22Rv1 (cell line): Measurements from ENCODE around the gene CDK5R1.

Source experiments
- ZFX ChIP-seq: fragments of 450-650 bp; IDR thresholded peaks from 2 replicates; pipeline ENCODE4 v1.6.1; 2017; ENCODE audit warnings: antibody characterized with exemption, borderline replicate concordance
- TF ChIP-seq, protein P1 (sequence below): fragments of 450-650 bp; IDR thresholded peaks from 2 replicates; pipeline ENCODE4 v1.5.1; 2017; ENCODE audit warnings: mild to moderate bottlenecking

DNA sequence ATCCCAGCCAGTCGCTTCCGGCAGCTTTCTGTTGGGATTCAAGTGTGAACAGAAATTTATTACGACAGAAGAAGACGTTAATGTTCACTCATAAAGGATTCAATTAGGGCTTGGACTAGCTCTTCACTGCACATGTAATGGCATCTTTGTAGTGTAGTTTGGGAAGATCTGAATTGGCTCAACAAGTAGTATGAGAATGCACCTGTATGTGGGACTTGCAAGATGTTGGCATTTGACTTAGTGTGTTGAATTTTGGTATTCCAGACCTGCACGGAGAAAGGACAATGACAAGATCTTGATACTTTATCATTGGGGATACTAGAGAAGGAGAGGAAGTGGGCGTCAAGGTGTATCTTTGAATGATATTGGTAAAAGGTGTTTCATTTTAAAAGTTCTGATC is 41.3 kb upstream of the CDK5R1 start:
- TF ChIP-seq, protein P1, sequence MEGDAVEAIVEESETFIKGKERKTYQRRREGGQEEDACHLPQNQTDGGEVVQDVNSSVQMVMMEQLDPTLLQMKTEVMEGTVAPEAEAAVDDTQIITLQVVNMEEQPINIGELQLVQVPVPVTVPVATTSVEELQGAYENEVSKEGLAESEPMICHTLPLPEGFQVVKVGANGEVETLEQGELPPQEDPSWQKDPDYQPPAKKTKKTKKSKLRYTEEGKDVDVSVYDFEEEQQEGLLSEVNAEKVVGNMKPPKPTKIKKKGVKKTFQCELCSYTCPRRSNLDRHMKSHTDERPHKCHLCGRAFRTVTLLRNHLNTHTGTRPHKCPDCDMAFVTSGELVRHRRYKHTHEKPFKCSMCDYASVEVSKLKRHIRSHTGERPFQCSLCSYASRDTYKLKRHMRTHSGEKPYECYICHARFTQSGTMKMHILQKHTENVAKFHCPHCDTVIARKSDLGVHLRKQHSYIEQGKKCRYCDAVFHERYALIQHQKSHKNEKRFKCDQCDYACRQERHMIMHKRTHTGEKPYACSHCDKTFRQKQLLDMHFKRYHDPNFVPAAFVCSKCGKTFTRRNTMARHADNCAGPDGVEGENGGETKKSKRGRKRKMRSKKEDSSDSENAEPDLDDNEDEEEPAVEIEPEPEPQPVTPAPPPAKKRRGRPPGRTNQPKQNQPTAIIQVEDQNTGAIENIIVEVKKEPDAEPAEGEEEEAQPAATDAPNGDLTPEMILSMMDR: no peak
- TF ChIP-seq ZFX: no peak
